ENCODE data around the gene LRRC56. TPM values are rescaled to one million over a fixed set of nuclear protein-coding genes. Genes with fewer than 3 reads are reported as not detected.

The LRRC56 gene
- total and polyA plus RNA-seq, 2 experiments from 2014 or later, result 0.86 to 1.3 TPM

DNA sequence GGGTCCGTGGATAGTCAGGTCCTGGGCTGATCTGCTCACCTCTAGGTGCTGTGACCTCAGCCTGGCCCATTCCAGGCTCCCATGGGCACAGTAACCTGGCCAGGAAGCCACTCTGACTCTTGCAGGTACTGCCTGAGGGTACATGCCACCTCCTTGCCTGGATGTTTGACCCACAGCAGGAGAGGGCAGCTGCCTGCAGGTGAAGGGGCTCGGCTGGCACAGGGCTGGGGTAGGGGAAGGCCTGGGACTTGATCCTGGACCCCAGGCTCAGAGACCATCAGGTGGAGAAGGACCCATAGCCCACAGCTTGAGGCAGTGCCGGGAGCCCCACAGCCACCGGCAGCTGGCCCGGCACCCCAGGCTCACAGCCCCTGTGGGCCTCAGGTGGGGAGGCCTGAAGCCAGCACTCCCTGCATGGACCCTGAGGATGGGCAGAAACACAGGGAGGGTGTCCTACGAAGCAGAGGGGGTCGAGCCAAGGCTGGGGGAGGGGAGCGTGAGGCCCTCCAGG lies 2.7 kb downstream of the LRRC56 start:
- Histone ChIP-seq H2AFZ (no peak overlapping the region), H3K9me2 (ENCODE audit: insufficient read depth) (no peaks in the 10 kb centered on the region), H3K36me3 (ENCODE audit: low read depth) (no peaks in the 10 kb centered on the region), H3K4me2 (ENCODE audit: unreplicated experiment) (no peak overlapping the region), H4K20me1 (ENCODE audit: insufficient read depth) (no peaks in the 10 kb centered on the region), H3K27ac (no peak overlapping the region), H3K27me3 (replicated peaks; ENCODE audit: insufficient read depth) (no peaks in the 10 kb centered on the region), H3K4me3 (no peak overlapping the region), H3K9ac (no peak overlapping the region), H3K79me2 (ENCODE audit: insufficient read depth) (no peaks in the 10 kb centered on the region), H3K4me1 (ENCODE audit: insufficient read depth) (no peaks in the 10 kb centered on the region), H3K9me3 (ENCODE audit: low read depth) (no peaks in the 10 kb centered on the region), H3F3A (ENCODE audit: insufficient read depth) (0 out of 2 replicates have a peak, but pooled peaks cover 5% of the 10 kb centered on the region)
- WGBS, 2 experiments (ENCODE audit: low coverage in 1 of 2, low lambda C conversion rate in 2 of 2, missing lambda C conversion rate in 2 of 2), result 88 to 91% methylated on average over 8 of the region's 8 CpGs
- TF ChIP-seq EZH2 (IDR thresholded peaks at IDR 0.05; ENCODE audit: insufficient read depth, poor library complexity, severe bottlenecking) (no peak), EZH2phosphoT487 (IDR thresholded peaks at IDR 0.05; ENCODE audit: insufficient read depth, low read depth) (no peak)
- in situ Hi-C loops (cut with MboI), result no loop called here
- no peak for DNase-seq

DNA sequence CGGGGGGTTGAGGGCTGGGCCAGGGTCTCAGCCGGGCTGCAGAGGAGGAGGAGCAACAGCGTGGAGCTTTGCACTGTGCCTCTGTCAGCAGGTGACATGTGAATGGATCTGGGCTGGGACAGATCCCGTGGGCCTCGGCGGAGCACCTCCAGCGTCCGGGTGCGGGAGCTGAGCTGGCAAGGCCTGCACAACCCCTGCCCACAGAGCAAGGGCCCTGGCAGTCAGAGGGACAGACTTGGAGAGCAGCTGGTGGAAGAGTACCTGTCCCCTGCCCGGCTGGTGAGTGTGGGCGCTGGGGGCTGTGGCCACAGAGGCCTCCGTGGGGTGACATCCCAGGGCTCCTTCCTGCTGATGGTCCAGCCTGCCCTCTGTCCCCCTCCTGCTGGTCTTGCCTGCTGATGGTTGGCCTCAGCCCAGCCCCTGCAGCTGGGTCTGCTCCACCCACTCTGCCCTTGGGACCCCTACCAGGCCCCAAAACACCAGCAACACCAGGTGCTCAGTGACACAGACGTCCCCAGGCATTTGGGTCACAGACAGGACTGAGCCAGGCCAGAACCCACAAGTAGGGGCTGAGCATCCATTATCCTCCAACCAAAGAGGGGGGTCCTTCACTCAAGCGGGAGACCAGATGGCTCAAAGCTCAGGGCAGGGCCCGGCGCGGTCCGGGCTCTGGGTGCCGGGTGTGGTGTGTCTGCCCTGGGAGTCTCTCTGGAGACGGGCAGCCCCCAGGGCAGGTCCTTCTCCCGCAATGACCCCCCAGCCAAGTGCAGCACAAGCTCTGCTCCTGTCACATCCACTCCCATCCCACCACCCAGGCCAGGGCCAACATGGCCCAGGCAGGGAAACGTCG lies 3.5 kb downstream of the LRRC56 start:
- Histone ChIP-seq H3K9ac (no peak overlapping the region), H2AFZ (no peak overlapping the region), H3K9me3 (ENCODE audit: low read depth) (no peaks in the 10 kb centered on the region), H3K4me1 (ENCODE audit: insufficient read depth) (no peaks in the 10 kb centered on the region), H4K20me1 (ENCODE audit: insufficient read depth) (no peaks in the 10 kb centered on the region), H3K36me3 (ENCODE audit: low read depth) (no peaks in the 10 kb centered on the region), H3K9me2 (ENCODE audit: insufficient read depth) (no peaks in the 10 kb centered on the region), H3K27me3 (replicated peaks; ENCODE audit: insufficient read depth) (no peaks in the 10 kb centered on the region), H3K4me2 (ENCODE audit: unreplicated experiment) (no peak overlapping the region), H3K4me3 (no peak overlapping the region), H3K79me2 (ENCODE audit: insufficient read depth) (no peaks in the 10 kb centered on the region), H3F3A (ENCODE audit: insufficient read depth) (0 out of 2 replicates have a peak, but pooled peaks cover 5% of the 10 kb centered on the region), H3K27ac (no peak overlapping the region)
- no peak for DNase-seq
- in situ Hi-C loops (cut with MboI), result no loop called here
- 82 to 84% methylated on average over 17 to 23 of the region's 23 CpGs for WGBS, 2 experiments (ENCODE audit: low coverage in 1 of 2, low lambda C conversion rate in 2 of 2, missing lambda C conversion rate in 2 of 2)
- TF ChIP-seq EZH2 (IDR thresholded peaks at IDR 0.05; ENCODE audit: insufficient read depth, poor library complexity, severe bottlenecking) (no peak), EZH2phosphoT487 (IDR thresholded peaks at IDR 0.05; ENCODE audit: insufficient read depth, low read depth) (no peak)

DNA sequence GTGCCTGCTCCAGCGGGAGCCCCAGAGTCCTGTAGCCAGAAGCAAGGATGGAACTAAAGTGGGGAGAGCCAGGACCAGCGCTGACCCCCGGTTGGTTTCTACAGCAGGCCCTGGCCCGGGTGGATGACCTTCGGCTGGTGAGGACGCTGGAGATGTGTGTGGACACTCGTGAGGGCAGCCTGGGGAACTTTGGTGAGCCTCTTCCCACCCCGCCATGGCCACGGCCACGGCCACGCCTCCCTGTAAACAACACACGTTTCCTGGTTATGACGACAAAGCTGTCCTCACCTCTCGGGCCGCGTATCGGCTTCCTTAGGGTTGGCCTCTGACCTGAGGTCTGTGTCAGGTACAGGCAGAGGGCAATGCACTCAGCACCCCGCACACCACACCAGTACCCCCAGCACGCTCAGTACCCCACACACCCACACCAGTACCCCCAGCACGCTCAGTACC lies 4.1 kb downstream of the LRRC56 start:
- Histone ChIP-seq H3K79me2 (ENCODE audit: insufficient read depth) (no peaks in the 10 kb centered on the region), H3K27me3 (replicated peaks; ENCODE audit: insufficient read depth) (no peaks in the 10 kb centered on the region), H3K27ac (no peak overlapping the region), H3K9ac (no peak overlapping the region), H3K4me1 (ENCODE audit: insufficient read depth) (no peaks in the 10 kb centered on the region), H3K4me2 (ENCODE audit: unreplicated experiment) (no peak overlapping the region), H3K36me3 (ENCODE audit: low read depth) (no peaks in the 10 kb centered on the region), H2AFZ (no peak overlapping the region), H3F3A (ENCODE audit: insufficient read depth) (0 out of 2 replicates have a peak, but pooled peaks cover 5% of the 10 kb centered on the region), H3K9me2 (ENCODE audit: insufficient read depth) (no peaks in the 10 kb centered on the region), H3K9me3 (ENCODE audit: low read depth) (no peaks in the 10 kb centered on the region), H3K4me3 (no peak overlapping the region), H4K20me1 (ENCODE audit: insufficient read depth) (no peaks in the 10 kb centered on the region)
- TF ChIP-seq EZH2 (IDR thresholded peaks at IDR 0.05; ENCODE audit: insufficient read depth, poor library complexity, severe bottlenecking) (no peak), EZH2phosphoT487 (IDR thresholded peaks at IDR 0.05; ENCODE audit: insufficient read depth, low read depth) (no peak)
- no peak for DNase-seq
- 82 to 86% methylated on average over 18 to 20 of the region's 20 CpGs for WGBS, 2 experiments (ENCODE audit: low coverage in 1 of 2, low lambda C conversion rate in 2 of 2, missing lambda C conversion rate in 2 of 2)
- in situ Hi-C loops (cut with MboI), result no loop called here

- Histone ChIP-seq H4K20me1 (ENCODE audit: insufficient read depth) (no peaks in the 10 kb centered on the region), H3K36me3 (ENCODE audit: low read depth) (no peaks in the 10 kb centered on the region), H2AFZ (no peak overlapping the region), H3K79me2 (ENCODE audit: insufficient read depth) (no peaks in the 10 kb centered on the region), H3K4me1 (ENCODE audit: insufficient read depth) (no peaks in the 10 kb centered on the region), H3K4me3 (no peak overlapping the region), H3K27me3 (replicated peaks; ENCODE audit: insufficient read depth) (no peaks in the 10 kb centered on the region), H3K9me2 (ENCODE audit: insufficient read depth) (no peaks in the 10 kb centered on the region), H3K9me3 (ENCODE audit: low read depth) (no peaks in the 10 kb centered on the region), H3K9ac (no peak overlapping the region), H3K27ac (no peak overlapping the region), H3F3A (ENCODE audit: insufficient read depth) (no peaks in the 10 kb centered on the region), H3K4me2 (ENCODE audit: unreplicated experiment) (no peak overlapping the region)
- no peak for TF ChIP-seq EZH2phosphoT487 (IDR thresholded peaks at IDR 0.05; ENCODE audit: insufficient read depth, low read depth)
- no peak for TF ChIP-seq EZH2 (IDR thresholded peaks at IDR 0.05; ENCODE audit: insufficient read depth, poor library complexity, severe bottlenecking)
- in situ Hi-C loops (cut with MboI), result no loop called here
- DNase-seq, result no peak
- 43 to 48% methylated on average over 3 to 4 of the region's 5 CpGs for WGBS, 2 experiments (ENCODE audit: low coverage in 1 of 2, low lambda C conversion rate in 2 of 2, missing lambda C conversion rate in 2 of 2)
Observed at GRCh38 chr11:544817-545166, 7.5 kb downstream of the LRRC56 start.
